GM23338 (cell line): ENCODE measurements around the gene B4GALT5. TPM values are rescaled to one million over a fixed set of nuclear protein-coding genes. Genes with fewer than 3 reads are reported as not detected.

Source experiments
- ATAC-seq: fragments of 200-7000 bp; cut with Tn5 transposase; 3 replicates; pipeline ENCODE4 v1.9.1; 2020
- DNase-seq: peaks from one replicate; pipeline ENCODE4 v3.0.0-alpha.2; 2015; ENCODE audit warnings: low spot score
- H2AFZ ChIP-seq: fragments of 200-600 bp; sonication (generic); 2 replicates; pipeline ENCODE4 v1.8.0; 2016; ENCODE audit warnings: antibody characterized with exemption, mild to moderate bottlenecking, moderate library complexity
- H3F3A ChIP-seq: fragments of 200-600 bp; sonication (generic); replicated peaks from 2 replicates; pipeline ENCODE4 v1.8.0; 2017; ENCODE audit warnings: antibody characterized with exemption, mixed run types, low read depth
- H3K27ac ChIP-seq: fragments of 200-600 bp; sonication (generic); 2 replicates; pipeline ENCODE4 v1.6.1; 2016; ENCODE audit warnings: low read depth
- H3K27me3 ChIP-seq: fragments of 200-600 bp; sonication (generic); 2 replicates; pipeline ENCODE4 v1.8.0; 2016; ENCODE audit warnings: mild to moderate bottlenecking, mixed run types, moderate library complexity; ENCODE audit not compliant: insufficient read depth
- H3K36me3 ChIP-seq: fragments of 200-600 bp; sonication (generic); 2 replicates; pipeline ENCODE4 v1.8.0; 2016; ENCODE audit warnings: mild to moderate bottlenecking; ENCODE audit not compliant: insufficient read depth
- H3K4me1 ChIP-seq: fragments of 200-600 bp; sonication (generic); 2 replicates; pipeline ENCODE4 v1.8.0; 2016; ENCODE audit warnings: mild to moderate bottlenecking, moderate library complexity; ENCODE audit not compliant: insufficient read depth
- H3K4me2 ChIP-seq: fragments of 200-600 bp; sonication (generic); 2 replicates; pipeline ENCODE4 v1.7.1; 2017; ENCODE audit warnings: mixed run types
- H3K4me3 ChIP-seq: fragments of 200-600 bp; sonication (generic); 2 replicates; pipeline ENCODE4 v1.6.1; 2016; ENCODE audit warnings: mixed run types
- H3K79me2 ChIP-seq: fragments of 200-600 bp; sonication (generic); replicated peaks from 2 replicates; pipeline ENCODE4 v1.8.0; 2017; ENCODE audit warnings: mild to moderate bottlenecking; ENCODE audit not compliant: insufficient read depth
- H3K9me2 ChIP-seq: fragments of 200-600 bp; sonication (generic); 2 replicates; pipeline ENCODE4 v1.8.0; 2017; ENCODE audit not compliant: insufficient read depth
- H4K20me1 ChIP-seq: fragments of 200-600 bp; sonication (generic); replicated peaks from 2 replicates; pipeline ENCODE4 v1.8.0; 2017; ENCODE audit warnings: mild to moderate bottlenecking; ENCODE audit not compliant: insufficient read depth
- H3K27ac Mint-ChIP-seq: 2 replicates; pipeline ENCODE4 v1.8.0; 2020; ENCODE audit warnings: inconsistent platforms, mild to moderate bottlenecking, moderate library complexity, mixed read lengths
- H3K27me3 Mint-ChIP-seq: 3 replicates; pipeline ENCODE4 v1.8.0; 2022; ENCODE audit warnings: low read depth, mild to moderate bottlenecking, moderate library complexity, mixed read lengths, inconsistent platforms; ENCODE audit not compliant: insufficient read depth, poor library complexity
- H3K36me3 Mint-ChIP-seq: 3 replicates; pipeline ENCODE4 v1.8.0; 2021; ENCODE audit warnings: low read depth, mild to moderate bottlenecking, inconsistent platforms, moderate library complexity, mixed read lengths
- H3K4me1 Mint-ChIP-seq: 3 replicates; pipeline ENCODE4 v1.8.0; 2020; ENCODE audit warnings: mild to moderate bottlenecking, inconsistent platforms, mixed read lengths
- H3K4me3 Mint-ChIP-seq: 3 replicates; pipeline ENCODE4 v1.8.0; 2021; ENCODE audit warnings: moderate library complexity, mild to moderate bottlenecking, inconsistent platforms, mixed read lengths
- H3K9me3 Mint-ChIP-seq: 3 replicates; pipeline ENCODE4 v1.8.0; 2020; ENCODE audit warnings: moderate library complexity, mild to moderate bottlenecking, inconsistent platforms, mixed read lengths
- CREB1 ChIP-seq: fragments of 250-450 bp; sonication (Bioruptor Pico); IDR thresholded peaks from 2 replicates; pipeline ENCODE4 v1.5.0; 2020; ENCODE audit warnings: low read depth, mild to moderate bottlenecking, moderate library complexity
- EZH2 ChIP-seq: fragments of 200-600 bp; sonication (generic); IDR thresholded peaks from one replicate; pipeline ENCODE4 v1.8.0; 2017; ENCODE audit warnings: antibody characterized with exemption, mild to moderate bottlenecking, low read depth; ENCODE audit not compliant: unreplicated experiment
- EZH2phosphoT487 ChIP-seq: fragments of 200-600 bp; sonication (generic); IDR thresholded peaks from one replicate; pipeline ENCODE4 v1.8.1; 2018; ENCODE audit warnings: antibody characterized with exemption; ENCODE audit not compliant: unreplicated experiment
- JUNB ChIP-seq: IDR thresholded peaks from one replicate; pipeline ENCODE4 v1.6.1; 2016; ENCODE audit warnings: antibody characterized with exemption; ENCODE audit not compliant: unreplicated experiment
- POLR2AphosphoS5 ChIP-seq: IDR thresholded peaks from 2 replicates; pipeline ENCODE4 v1.6.1; 2016; ENCODE audit warnings: antibody characterized with exemption, low read depth
- STAT1 ChIP-seq: IDR thresholded peaks from one replicate; pipeline ENCODE4 v1.6.1; 2016; ENCODE audit warnings: antibody characterized with exemption; ENCODE audit not compliant: unreplicated experiment
- ZNF114 ChIP-seq: fragments of 250-450 bp; sonication (Bioruptor Pico); IDR thresholded peaks from 2 replicates; pipeline ENCODE4 v1.5.0; 2020; ENCODE audit warnings: mild to moderate bottlenecking, moderate library complexity
- ZNF331 ChIP-seq: fragments of 250-450 bp; sonication (Bioruptor Pico); IDR thresholded peaks from 2 replicates; pipeline ENCODE4 v1.5.0; 2020; ENCODE audit warnings: low read depth, mild to moderate bottlenecking, moderate library complexity
- polyA plus RNA-seq: library from polyadenylated mRNA; unstranded; fragments of >200 nt; fragmentation: Nextera tagmentation; extraction: Ambion mirVana; gene quantifications from 2 replicates; pipeline ENCODE4 v1.2.1, GENCODE V29; 2016
- total RNA-seq: library from RNA; depleted of rRNA; stranded (reverse); fragments of >200 nt; shearing (Covaris generic); gene quantifications from 2 replicates; pipeline ENCODE4 v1.2.3, GENCODE V29; 2014
- TF ChIP-seq, protein P1 (sequence below): fragments of 250-450 bp; sonication (Bioruptor Pico); IDR thresholded peaks from 2 replicates; pipeline ENCODE4 v1.5.0; 2020; ENCODE audit warnings: mild to moderate bottlenecking, moderate library complexity

Gene B4GALT5
- total and polyA plus RNA-seq, 2 experiments from 2014 or later = 19.1 to 50.3 TPM

DNA sequence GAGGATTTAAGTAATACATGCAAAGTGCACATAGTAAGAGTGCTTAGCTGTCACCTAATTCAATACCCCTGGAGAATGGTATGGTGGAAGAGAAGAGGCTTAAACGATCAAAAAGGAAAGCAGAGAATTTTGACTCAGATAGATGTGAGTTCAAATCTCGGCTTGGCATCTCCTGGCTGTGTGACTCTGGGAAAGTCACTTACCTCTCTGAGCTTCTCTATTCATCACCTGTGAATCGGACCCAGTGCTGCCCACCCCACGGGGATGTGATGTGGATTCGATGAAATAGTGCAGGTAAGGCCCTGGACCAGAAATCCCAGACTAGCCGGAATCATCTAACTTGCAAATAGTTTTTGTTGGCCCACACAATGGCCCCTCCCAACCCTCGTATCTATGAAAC is 1.8 kb upstream of the B4GALT5 start (continued):
- TF ChIP-seq, protein P1, sequence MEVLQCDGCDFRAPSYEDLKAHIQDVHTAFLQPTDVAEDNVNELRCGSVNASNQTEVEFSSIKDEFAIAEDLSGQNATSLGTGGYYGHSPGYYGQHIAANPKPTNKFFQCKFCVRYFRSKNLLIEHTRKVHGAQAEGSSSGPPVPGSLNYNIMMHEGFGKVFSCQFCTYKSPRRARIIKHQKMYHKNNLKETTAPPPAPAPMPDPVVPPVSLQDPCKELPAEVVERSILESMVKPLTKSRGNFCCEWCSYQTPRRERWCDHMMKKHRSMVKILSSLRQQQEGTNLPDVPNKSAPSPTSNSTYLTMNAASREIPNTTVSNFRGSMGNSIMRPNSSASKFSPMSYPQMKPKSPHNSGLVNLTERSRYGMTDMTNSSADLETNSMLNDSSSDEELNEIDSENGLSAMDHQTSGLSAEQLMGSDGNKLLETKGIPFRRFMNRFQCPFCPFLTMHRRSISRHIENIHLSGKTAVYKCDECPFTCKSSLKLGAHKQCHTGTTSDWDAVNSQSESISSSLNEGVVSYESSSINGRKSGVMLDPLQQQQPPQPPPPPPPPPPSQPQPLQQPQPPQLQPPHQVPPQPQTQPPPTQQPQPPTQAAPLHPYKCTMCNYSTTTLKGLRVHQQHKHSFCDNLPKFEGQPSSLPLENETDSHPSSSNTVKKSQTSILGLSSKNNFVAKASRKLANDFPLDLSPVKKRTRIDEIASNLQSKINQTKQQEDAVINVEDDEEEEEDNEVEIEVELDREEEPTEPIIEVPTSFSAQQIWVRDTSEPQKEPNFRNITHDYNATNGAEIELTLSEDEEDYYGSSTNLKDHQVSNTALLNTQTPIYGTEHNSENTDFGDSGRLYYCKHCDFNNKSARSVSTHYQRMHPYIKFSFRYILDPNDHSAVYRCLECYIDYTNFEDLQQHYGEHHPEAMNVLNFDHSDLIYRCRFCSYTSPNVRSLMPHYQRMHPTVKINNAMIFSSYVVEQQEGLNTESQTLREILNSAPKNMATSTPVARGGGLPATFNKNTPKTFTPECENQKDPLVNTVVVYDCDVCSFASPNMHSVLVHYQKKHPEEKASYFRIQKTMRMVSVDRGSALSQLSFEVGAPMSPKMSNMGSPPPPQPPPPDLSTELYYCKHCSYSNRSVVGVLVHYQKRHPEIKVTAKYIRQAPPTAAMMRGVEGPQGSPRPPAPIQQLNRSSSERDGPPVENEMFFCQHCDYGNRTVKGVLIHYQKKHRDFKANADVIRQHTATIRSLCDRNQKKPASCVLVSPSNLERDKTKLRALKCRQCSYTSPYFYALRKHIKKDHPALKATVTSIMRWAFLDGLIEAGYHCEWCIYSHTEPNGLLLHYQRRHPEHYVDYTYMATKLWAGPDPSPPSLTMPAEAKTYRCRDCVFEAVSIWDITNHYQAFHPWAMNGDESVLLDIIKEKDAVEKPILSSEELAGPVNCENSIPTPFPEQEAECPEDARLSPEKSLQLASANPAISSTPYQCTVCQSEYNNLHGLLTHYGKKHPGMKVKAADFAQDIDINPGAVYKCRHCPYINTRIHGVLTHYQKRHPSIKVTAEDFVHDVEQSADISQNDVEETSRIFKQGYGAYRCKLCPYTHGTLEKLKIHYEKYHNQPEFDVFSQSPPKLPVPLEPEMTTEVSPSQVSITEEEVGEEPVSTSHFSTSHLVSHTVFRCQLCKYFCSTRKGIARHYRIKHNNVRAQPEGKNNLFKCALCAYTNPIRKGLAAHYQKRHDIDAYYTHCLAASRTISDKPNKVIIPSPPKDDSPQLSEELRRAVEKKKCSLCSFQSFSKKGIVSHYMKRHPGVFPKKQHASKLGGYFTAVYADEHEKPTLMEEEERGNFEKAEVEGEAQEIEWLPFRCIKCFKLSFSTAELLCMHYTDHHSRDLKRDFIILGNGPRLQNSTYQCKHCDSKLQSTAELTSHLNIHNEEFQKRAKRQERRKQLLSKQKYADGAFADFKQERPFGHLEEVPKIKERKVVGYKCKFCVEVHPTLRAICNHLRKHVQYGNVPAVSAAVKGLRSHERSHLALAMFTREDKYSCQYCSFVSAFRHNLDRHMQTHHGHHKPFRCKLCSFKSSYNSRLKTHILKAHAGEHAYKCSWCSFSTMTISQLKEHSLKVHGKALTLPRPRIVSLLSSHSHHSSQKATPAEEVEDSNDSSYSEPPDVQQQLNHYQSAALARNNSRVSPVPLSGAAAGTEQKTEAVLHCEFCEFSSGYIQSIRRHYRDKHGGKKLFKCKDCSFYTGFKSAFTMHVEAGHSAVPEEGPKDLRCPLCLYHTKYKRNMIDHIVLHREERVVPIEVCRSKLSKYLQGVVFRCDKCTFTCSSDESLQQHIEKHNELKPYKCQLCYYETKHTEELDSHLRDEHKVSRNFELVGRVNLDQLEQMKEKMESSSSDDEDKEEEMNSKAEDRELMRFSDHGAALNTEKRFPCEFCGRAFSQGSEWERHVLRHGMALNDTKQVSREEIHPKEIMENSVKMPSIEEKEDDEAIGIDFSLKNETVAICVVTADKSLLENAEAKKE = no peak
- no peak for TF ChIP-seq JUNB
- TF ChIP-seq ZNF331 (CRISPR knock-in tag) = no peak
- no peak for TF ChIP-seq ZNF114 (CRISPR knock-in tag)
- TF ChIP-seq STAT1 = no peak
- TF ChIP-seq CREB1 (CRISPR knock-in tag) = no peak

GRCh38 chr20:49712996-49713752 is 504 bp downstream of the B4GALT5 start:
- Histone ChIP-seq H3K27ac (peak overlapping the region; percentile 93), H3K9me2 (no peaks in the 10 kb centered on the region), H3K79me2 (peaks cover 52% of the 10 kb centered on the region), H3K36me3 (no peaks in the 10 kb centered on the region), H4K20me1 (peaks cover 43% of the 10 kb centered on the region), H3F3A (0 out of 2 replicates have a peak, but pooled peaks cover 2% of the 10 kb centered on the region), H2AFZ (no peak overlapping the region), H3K4me3 (peak overlapping the region; percentile 92), H3K4me2 (peak overlapping the region; percentile 99), H3K27me3 (no peaks in the 10 kb centered on the region), H3K4me1 (peaks cover 33% of the 10 kb centered on the region)
- Mint-ChIP-seq H3K36me3 (no peaks in the 10 kb centered on the region; the same call in 2 of the 3 replicates), H3K9me3 (no peaks in the 10 kb centered on the region), H3K4me3 (peak overlapping the region; percentile 98), H3K27me3 (peaks cover 11% of the 10 kb centered on the region), H3K4me1 (peaks cover 37% of the 10 kb centered on the region), H3K27ac (peak overlapping the region; percentile 97)
- TF ChIP-seq EZH2phosphoT487 (no peak), JUNB (no peak), EZH2 (no peak), POLR2AphosphoS5 (no peak; the same call in 1 of the 2 replicates)
- DNase-seq = peak; percentile 85
- ATAC-seq = peak; percentile 59
